ENCODE results near the gene WFS1.

The WFS1 gene

GRCh38 chr4:6235901-6236640, 33.6 kb upstream of the WFS1 start:
- no peak for DNase-seq (ENCODE audit: low read depth)

- DNase-seq (ENCODE audit: low read depth): no peak
Measured at GRCh38 chr4:6236816-6237390, 32.7 kb upstream of the WFS1 start.

DNA sequence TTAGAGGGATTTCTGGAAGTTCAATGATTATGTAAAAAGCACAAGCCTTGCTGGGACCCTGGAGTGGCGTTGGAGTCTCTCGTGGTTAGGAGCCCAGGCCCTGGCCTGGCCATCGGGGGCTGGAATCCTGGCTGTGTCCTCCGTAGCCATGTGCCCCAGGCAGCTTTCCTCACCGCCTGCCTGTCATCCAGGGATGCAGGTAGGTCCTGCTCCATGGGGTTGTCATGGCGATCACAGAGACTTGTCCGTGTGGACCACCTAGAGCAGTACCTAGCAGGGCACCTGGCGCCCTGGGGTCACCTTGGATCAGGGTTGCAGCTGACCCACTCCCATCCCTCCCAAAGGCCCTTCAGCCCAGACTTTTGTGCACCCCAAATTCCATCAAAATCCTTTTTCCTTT, 30.2 kb upstream of the WFS1 start:
- DNase-seq (ENCODE audit: low read depth): no peak

GRCh38 chr4:6239968-6240367, 29.7 kb upstream of the WFS1 start:
- DNase-seq (ENCODE audit: low read depth): no peak

DNA sequence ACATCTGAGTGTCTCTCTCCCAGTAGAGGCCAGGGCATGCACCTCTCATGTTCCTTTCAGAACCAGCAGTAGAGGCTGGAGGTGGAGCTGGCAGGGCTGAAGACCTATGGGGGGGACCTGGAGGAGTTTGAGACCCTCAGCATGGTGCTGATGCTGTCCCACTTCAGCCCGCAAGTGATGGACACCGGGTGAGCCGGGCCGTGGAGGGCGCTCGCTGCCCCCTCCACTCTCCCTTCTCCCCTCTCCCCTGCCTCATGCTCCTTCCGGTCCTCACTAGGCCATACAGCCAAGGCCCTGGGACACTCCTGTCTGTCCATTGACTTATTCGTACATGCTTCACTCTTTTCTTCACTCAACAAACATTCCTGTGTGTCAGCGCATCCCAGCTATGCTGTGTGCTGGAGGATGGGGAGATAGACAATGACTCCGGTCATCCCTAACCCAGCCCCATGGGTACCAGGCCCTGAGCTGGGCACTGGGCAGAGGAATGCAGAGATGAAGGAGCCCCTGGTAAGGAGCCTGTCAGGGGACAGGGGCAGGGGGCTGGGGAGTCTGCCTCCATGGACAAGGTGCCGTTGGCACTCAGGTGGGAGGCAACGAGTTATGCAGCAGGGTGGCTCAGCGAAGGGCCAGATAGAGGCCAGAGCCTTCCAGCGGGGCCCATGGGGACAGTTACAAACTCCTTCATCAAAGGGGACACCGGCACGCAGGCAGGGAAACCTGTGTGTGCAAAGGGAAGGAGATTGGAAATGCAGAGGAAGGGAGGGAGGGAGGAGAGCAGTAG, 28.4 kb upstream of the WFS1 start:
- DNase-seq (ENCODE audit: low read depth): no peak

GRCh38 chr4:6242271-6243029, 27.2 kb upstream of the WFS1 start:
- DNase-seq (ENCODE audit: low read depth): no peak

DNA sequence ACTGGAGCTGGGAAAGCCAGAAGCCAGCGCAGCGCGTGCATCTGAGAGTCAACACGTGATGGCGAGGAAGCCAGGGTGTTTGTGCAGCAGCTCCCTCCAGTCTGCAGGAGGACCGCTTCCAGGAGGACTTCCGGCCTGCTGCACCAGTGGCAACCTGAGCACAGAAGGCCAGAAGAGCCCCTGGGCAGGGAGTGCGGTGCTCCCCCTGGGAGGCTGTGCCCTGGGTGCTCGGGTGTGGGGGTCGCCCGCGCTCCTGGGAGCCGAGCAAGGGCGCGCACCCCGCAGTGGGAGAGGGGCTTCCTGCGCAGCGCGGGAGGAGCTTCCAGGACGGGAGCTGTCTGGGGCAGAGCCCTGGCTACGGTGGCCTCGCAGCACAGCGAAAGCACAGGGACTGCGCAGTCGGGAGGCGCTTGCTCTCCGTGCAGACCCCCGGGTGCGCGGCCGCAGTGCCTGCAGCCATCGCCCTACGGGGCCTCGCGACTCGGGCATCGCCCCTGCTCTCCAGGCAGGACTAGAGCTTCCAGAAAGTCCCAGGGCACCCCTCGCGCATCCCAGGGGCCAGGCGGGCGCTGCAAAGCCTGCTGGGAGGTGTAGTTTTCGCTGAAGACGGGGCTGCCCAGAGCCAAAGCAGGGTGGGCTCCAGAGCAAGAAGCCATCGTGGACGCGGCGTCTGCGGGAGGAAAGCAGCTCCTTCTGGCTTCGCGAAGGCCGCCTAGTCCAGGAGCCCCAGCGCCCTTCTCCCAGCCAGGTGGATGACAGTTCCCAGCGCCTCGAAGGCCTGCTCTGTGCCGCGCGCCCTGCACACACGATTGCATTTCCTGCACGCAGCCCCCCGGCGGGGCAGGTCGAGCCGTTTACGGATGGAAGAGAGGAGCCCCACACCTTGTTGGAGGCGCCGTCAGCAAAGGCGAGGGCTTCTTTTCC, 24.1 kb upstream of the WFS1 start:
- no peak for DNase-seq (ENCODE audit: low read depth)

GRCh38 chr4:6246170-6246634, 23.4 kb upstream of the WFS1 start:
- no peak for DNase-seq (ENCODE audit: low read depth)

GRCh38 chr4:6248394-6248793, 21.3 kb upstream of the WFS1 start:
- DNase-seq (ENCODE audit: low read depth): no peak

DNA sequence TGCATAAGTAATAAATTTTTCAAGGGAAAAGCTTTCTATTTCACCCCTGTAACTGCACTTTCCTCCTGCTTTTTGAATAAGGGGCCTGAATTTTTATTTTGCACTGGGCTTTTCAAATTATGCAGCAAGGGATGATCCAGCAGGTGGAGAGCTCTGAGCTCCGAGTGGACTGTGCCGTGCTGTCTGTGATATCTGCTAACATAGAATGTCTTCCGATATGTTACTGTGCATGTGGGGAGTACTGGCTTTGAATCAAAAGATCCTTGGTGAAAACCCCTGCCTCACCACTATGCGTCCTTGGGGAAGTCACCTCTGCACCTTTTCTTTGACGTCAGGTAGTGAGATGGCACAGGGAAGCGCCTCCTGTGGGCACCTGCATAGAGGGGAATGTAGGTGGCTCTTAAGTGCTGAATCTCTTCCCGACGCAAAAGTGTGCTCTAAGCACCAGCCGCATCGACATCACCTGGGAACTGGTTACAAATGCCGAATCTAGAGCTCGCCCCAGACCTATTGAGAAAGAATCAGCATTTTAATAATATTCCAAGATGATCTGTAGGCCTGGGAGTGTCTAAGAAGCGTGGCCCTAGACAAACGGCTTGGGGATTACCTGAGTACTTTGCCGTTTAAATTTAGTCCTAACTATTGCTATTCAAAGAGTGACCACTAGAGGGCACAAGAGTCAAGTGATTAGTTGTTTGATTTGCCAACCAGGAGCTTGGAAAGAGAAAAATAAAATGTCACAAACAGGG, 19.2 kb upstream of the WFS1 start:
- DNase-seq (ENCODE audit: low read depth): no peak

DNA sequence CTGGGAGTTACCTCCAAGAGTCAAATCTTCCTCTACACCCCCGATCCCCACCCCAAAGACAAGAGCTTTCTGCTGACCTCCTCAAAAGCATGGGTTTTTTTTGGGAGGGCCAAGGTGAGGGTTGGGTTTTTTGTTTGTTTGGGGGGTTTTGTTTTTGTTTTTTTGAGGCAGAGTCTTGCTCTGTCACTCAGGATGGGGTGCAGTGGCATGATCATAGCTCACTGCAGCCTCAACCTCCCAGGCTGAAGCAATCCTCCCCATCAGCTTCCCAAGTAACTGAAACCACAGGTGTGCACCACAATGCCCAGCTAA, 18.7 kb upstream of the WFS1 start:
- DNase-seq (ENCODE audit: low read depth): no peak

GRCh38 chr4:6251365-6251764, 18.3 kb upstream of the WFS1 start:
- no peak for DNase-seq (ENCODE audit: low read depth)

DNA sequence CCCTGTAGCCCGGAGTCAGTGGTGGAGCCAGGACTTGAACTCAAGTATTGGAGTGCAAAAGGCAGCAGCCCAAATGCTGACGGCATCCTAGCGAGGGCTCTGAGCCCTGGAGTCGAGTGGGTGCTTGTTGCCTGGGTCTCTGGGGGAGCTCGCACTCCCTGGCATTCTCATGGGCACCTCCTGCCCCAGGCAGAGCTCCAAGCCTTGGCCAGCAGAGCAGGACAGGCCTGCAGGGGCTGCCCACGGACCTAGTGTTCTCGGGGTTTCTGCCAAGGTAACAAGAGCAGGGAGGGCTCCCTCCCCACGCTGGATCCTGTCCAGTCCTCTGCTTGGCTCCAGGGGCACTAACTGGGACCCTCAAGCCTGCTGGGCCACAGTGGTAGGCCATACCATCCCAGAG, 17.6 kb upstream of the WFS1 start:
- no peak for DNase-seq (ENCODE audit: low read depth)

- no peak for DNase-seq (ENCODE audit: low read depth)
Measured at GRCh38 chr4:6253111-6253510, 16.5 kb upstream of the WFS1 start.

- no peak for DNase-seq (ENCODE audit: low read depth)
Measured at GRCh38 chr4:6253961-6254360, 15.7 kb upstream of the WFS1 start.

DNA sequence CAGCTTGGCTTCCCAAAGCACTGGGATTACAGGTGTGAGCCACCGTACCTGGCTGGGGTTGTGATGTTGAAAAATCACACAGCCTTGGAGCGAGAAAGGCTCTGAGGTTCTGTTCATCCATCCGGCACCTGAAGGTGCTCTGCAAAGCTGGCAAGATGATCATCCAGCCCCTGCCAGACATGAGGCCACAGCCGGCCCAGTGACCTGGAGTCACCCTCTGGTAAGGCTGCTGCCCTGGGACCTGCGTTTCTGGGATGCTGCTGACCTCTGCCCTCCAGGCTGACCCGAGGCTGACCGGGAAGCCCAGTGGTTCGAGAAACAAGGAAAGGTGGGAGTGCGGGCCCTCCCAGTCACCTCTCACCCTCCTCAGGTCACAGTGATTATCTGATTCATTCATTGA, 13.5 kb upstream of the WFS1 start:
- no peak for DNase-seq (ENCODE audit: low read depth)

DNA sequence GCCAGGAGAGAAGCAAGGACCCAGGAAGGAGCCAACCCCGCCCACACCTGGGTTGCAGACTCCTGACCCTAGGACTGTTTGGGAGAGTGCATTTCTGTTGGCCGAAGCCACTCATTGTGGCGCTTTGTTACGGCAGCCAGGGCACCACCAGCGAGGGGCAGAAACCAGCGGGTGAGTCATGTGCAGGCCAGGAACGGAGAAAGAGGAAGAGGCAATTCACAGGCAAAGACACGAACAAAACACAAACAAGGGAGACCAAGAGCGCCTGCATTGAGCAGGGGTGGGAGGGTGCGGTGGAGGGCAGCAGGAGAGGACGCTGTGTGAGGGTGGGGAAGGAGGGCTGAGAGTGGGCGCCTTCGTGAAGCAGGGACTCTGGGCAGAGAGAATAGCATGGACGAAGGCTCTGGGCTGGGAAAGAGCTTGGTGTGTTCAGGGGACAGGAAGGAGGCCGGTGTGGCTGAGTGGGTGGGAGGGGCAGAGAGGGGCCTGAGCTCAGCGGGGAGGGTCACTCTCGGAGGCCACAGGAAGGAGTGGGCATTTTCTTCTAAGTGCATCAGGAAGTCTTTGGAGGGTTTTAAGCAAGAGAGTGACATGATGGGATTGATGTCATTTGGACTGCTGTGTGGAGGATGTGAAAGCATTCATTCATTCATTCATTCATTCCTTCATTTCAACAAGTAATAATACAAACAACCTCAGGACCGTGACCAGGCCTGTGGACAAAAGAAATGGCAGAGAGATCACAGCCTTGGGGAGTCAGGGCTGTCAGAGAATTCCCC, 12.2 kb upstream of the WFS1 start:
- no peak for DNase-seq (ENCODE audit: low read depth)

DNA sequence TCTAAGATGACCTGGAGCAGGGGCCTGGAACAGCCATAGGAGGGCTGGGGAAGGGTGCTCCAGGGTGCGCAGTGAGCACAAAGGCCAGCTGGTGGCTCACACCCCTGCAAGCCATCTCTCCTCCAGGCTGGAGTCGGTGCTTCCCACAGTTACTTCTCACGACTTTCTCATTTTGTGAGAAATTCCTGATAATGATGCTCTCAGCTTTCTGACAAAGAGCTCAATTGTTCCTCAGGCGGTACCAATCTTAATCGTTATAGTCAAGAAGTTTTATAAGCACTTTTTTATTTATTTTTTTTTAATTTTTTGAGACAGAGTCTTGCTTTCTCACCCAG, 11.7 kb upstream of the WFS1 start:
- DNase-seq (ENCODE audit: low read depth): no peak

DNA sequence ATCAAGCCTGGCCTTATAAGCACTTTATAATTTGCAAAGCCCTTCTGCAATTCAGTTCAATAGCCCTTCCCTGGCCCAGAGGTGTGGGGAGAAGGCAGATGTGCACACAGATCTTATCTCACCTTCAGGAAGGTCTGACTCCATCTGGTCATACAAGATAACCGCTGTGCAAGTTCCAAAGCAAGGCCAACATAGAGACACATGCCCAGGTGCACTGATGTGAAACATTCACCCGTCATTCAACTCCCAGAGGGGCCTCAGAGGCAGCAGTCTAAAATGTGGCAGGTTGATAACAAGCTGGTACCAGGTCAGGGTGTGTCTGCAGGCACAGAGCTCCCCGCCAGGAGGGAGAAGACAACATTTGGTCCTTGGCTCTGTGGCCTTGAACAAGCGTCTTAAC, 10.9 kb upstream of the WFS1 start:
- no peak for DNase-seq (ENCODE audit: low read depth)

DNA sequence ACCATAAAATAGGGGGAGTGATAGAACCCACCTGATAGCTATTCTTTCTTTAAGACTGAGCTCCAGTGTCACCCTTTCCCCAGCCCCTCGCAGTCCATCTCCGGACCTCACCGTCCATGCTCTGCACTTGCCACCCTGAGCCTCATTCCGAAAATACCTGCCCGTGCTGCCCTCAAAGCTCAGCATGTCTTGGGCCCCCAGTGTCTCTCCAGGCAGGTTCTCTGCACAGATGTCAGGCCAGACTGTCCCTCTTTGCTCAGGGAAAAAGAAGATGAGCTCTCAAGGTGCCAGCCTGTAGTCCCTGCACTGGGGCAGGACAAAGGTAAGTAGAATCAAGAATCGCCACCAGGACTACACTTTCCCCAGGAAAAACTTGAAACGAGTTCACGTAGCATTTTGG, 9.8 kb upstream of the WFS1 start:
- no peak for DNase-seq (ENCODE audit: low read depth)

All from GM04504 (cell line).